OCI-M2 (cell line): ENCODE measurements around the gene SAT1.

ENCODE experiments used
- DNase-seq: peaks from one replicate; lab custom pipeline; 2025; ENCODE audit not compliant: unreplicated experiment; lab: John Stamatoyannopoulos, UW

Gene SAT1

DNA sequence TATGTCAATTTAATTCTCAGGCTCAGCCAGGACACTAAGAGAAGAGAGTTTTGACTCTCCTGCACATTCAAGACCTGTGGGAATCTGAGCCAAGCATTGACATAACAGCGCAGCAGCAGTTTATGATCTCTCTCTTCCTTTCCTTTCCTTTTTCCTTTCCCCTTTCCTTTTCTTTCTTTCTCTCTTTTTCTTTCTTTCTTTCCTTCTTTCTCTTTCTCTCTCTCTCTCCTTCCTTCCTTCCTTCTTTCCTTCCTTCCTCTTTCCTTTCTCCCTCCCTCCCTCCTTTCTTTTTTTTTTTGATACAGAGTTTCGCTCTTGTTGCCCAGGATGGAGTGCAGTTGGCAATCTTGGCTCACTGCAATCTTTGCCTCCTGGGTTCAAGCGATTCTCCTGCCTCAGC, 21.6 kb downstream of the SAT1 start:
- no peak for DNase-seq

- no peak for DNase-seq
These were observed 22.4 kb downstream of the SAT1 start for GRCh38 chrX:23805389-23805788.

DNA sequence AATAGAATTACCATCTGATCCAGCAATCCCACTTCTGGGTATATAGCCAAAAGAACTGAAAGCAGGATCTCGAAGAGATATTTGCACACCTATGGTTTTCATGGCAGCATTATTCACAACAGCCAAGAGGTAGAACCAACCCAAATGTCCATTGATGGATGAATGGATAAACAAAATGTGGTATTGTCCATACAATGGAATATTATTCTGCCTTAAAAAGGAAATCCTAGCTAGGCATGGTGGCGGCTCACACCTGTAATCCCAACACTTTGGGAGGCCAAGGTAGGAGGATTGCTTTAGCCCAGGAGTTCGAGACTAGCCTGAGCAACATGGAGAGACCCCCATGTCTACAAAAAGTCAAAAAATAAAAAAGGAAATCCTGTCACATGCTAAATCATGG, 27.3 kb downstream of the SAT1 start:
- DNase-seq, result no peak

GRCh38 chrX:23811108-23811651, 28.2 kb downstream of the SAT1 start:
- no peak for DNase-seq

DNA sequence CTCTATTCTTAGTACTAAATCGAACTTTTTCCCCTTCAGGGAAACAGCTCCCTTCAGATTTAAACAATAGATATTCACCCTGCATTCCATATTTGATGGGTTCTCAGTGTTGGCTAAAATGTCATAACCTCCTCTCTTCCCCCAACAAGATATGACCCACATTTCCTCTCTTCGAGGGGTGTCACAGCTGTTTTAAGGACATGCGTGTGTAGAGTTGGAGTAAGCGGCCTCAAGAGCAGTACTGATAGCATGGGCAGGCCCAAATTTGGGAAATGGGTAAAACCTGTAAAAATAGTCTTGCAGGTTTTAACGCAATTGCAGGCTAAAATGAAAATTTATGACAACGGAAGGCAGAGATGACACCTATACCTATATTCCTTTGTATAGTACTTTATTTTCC, 28.7 kb downstream of the SAT1 start:
- no peak for DNase-seq

- no peak for DNase-seq
These were observed 30.8 kb downstream of the SAT1 start for GRCh38 chrX:23813808-23814207.

- no peak for DNase-seq
These were observed 32.4 kb downstream of the SAT1 start for GRCh38 chrX:23815376-23815775.

DNA sequence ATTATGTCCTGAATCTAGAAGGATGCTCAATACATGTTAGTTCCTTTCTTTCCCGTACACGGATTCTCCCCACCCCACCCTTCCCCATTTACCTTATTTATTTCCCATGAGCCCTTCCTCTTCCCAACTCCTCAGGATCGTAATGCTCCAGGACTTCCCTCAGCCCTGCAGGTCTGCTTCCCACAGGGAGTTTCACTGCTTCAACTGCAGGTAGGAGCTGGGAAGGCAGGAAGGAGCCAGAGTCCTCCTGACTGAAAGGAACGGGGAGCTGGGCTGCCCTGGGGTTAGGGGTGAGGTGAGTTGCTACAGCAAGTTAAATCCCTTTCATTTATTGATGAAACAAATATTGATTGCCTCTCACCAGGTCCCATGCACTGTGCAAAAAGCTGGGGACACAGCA, 33.2 kb downstream of the SAT1 start:
- DNase-seq, result no peak

DNA sequence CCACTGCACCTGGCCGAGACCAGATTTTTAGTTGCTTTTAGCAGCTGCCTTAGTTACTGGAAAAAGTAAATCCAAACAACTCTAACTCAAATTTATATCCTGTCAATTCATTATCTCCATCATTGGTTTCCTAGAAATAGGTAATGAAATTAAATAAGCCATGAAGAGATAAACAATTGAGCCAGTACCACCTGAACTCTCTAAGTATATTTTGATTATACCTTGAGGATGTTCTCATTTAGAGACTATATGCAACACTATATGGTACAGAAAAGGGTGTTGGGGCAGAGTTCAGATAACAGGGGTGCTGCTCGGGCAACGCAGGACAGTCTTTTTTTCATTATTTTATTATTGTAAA, 35.0 kb downstream of the SAT1 start:
- DNase-seq, result no peak

DNA sequence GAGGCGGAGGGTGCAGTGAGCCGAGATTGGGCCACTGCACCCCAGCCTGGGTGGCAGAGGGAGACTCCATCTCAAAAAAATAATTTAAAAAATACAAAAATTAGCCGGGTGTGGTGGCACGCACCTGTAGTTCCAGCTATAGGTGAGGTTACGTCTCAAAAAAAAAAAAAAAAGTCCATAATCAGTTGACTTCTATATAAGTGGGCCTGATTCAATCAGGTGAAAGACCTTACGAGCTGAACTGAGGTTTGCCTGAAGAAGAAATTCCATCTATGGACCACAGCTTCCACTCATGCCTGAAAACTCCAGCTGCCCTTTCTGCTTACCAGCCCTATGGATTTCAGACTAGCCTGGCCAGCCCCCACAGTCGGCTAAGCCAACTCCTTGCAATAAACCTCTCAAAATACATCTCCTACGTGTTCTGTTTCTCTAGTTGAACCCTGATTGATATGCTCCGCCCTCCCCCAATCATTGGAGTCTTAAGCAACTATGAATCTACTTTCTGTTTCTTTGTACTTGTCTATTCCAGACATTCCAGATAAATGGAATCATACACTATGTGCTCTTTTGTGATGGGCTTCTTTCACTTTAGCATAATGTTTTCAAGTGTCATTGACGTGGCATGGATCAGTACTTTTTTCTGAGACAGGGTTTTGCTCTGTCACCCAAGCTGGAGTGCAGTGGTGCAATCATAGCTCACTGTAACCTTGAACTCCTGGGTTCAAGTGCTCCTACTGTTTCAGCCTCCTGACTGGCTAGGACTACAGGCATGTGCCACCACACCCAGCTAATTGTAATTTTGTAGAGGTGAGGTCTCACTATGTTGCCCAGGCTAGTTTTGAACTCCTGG, 36.6 kb downstream of the SAT1 start:
- DNase-seq, result no peak

DNA sequence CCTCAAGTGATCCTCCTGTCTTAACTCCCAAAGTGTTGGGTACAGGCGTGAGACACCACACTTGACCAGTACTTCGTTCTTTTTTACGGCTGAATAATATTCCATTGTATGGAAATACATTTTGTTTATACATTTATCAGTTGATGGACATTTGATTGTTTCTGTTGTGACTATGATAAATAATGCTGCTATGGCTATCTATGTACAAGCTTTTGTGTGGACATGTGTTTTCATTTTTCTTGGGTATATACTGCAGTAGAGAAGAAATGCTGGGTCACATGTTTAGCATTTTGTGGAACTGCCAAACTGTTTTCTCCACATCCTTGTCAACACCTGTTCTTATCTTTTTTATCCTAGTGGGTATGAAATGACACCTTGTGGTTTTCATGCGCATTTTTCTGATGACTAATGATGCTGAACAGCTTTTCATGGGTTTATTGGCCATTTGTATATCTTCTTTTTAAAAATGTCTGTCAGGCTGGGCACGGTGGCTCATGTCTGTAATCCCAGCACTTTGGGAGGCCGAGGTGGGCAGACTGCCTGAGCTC, 37.3 kb downstream of the SAT1 start:
- DNase-seq, result no peak

GRCh38 chrX:23821847-23822246, 38.9 kb downstream of the SAT1 start:
- no peak for DNase-seq

DNA sequence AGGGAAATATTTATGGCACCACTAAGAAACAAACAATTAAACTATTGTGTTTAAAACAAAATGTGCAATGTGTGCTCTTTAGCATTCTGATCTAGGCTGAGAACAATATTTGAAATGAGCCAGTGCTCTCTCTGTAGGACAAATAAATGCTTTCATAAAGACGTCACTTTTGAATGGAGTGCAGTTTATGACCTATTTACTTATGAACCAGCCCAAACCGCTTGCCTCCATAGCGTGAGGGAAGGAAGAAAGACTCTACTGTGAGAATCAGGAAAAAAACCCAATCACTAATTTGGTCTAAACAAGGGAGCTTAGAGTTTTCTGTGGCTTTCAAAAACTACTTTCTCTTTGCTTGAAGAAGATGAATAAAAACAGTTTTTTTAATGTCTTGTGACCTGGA, 39.4 kb downstream of the SAT1 start:
- DNase-seq, result no peak

- no peak for DNase-seq
These were observed 39.9 kb downstream of the SAT1 start for GRCh38 chrX:23822841-23823240.

DNA sequence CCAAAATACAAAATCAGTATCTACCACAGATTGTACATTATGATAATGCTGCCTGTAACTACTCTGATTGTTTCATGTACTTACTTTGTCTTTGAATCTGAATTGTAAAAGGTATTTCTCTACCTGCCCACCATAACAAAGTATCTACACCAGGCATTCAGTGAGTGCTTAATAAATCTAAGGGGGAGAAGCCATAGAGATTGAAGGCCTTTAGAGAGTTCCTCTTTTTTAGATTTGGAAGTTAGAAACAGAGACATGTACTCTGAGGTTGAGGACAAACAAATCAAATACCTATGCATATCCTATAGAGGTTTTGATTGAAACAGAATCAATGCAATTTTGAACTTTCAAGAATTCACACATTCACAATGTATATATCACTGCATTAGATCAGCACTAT, 42.7 kb downstream of the SAT1 start:
- no peak for DNase-seq

DNA sequence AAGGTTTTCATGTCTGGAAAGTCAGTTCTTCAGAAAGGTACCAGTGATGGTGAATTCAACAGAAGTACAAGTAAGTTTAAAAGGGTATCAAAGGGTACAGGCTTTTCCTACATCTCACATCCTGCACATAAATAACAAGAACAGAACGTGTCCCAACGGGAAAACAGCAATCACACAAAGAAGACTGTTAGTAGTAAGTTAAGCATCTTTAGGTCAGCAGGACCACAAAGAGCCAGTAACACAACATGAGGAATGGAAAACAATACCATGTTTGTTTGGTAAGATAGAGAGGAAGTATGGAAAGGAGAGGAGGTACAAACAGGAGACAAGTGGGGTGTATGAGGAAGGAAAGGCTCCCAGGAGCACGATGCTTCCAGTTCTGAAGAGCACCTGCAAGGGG, 43.2 kb downstream of the SAT1 start:
- no peak for DNase-seq

DNA sequence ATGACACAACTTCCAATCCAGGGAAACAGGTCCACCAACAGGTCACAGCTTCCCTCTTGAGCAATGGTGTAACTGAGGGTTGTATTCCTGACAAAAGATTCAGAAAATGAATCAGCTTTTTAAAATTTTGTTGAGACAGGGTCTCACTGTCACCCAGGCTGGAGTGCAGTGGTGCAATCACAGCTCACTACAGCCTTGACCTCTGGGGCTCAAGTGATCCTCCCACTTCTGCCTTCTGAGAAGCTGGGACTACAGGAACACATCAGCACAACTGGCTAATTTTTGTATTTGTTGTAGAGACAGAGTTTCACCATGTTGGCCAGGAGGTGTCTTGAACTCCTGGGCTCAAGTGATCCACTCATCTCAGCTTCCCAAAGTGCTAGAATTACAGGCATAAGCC, 43.7 kb downstream of the SAT1 start:
- no peak for DNase-seq

- no peak for DNase-seq
These were observed 45.9 kb downstream of the SAT1 start for GRCh38 chrX:23828881-23829280.

GRCh38 chrX:23832721-23833120, 49.7 kb downstream of the SAT1 start:
- DNase-seq, result no peak
